GM23338 (cell line): ENCODE data around the gene GTPBP1.

Experiments
- CREB1 ChIP-seq: fragments of 250-450 bp; sonication (Bioruptor Pico); IDR thresholded peaks from 2 replicates; pipeline ENCODE4 v1.5.0; 2020; ENCODE audit warnings: low read depth, mild to moderate bottlenecking, moderate library complexity
- CTCF ChIP-seq, 2 experiments: fragments of 200-600 bp in 1 of 2; sonication (generic) in 1 of 2; conservative IDR thresholded peaks; 2 replicates each; pipeline versions ENCODE4 v1.5.1 to v1.6.1; 2016 to 2017; ENCODE audit warnings: antibody characterized with exemption in 2 of 2, low read depth in 2 of 2, mild to moderate bottlenecking in 2 of 2, moderate library complexity in 1 of 2
- EZH2 ChIP-seq: fragments of 200-600 bp; sonication (generic); IDR thresholded peaks from one replicate; pipeline ENCODE4 v1.8.0; 2017; ENCODE audit warnings: antibody characterized with exemption, mild to moderate bottlenecking, low read depth; ENCODE audit not compliant: unreplicated experiment
- EZH2phosphoT487 ChIP-seq: fragments of 200-600 bp; sonication (generic); IDR thresholded peaks from one replicate; pipeline ENCODE4 v1.8.1; 2018; ENCODE audit warnings: antibody characterized with exemption; ENCODE audit not compliant: unreplicated experiment
- JUNB ChIP-seq: IDR thresholded peaks from one replicate; pipeline ENCODE4 v1.6.1; 2016; ENCODE audit warnings: antibody characterized with exemption; ENCODE audit not compliant: unreplicated experiment
- NANOG ChIP-seq: IDR thresholded peaks from 2 replicates; pipeline ENCODE4 v1.6.1; 2016; ENCODE audit warnings: antibody characterized with exemption, borderline replicate concordance
- POLR2AphosphoS5 ChIP-seq: IDR thresholded peaks from 2 replicates; pipeline ENCODE4 v1.6.1; 2016; ENCODE audit warnings: antibody characterized with exemption, low read depth
- ZNF114 ChIP-seq: fragments of 250-450 bp; sonication (Bioruptor Pico); IDR thresholded peaks from 2 replicates; pipeline ENCODE4 v1.5.0; 2020; ENCODE audit warnings: mild to moderate bottlenecking, moderate library complexity
- ZNF331 ChIP-seq: fragments of 250-450 bp; sonication (Bioruptor Pico); IDR thresholded peaks from 2 replicates; pipeline ENCODE4 v1.5.0; 2020; ENCODE audit warnings: low read depth, mild to moderate bottlenecking, moderate library complexity
- TF ChIP-seq, protein P1 (sequence below): IDR thresholded peaks from one replicate; pipeline ENCODE4 v1.6.1; 2018; ENCODE audit warnings: antibody characterized with exemption; ENCODE audit not compliant: unreplicated experiment

DNA sequence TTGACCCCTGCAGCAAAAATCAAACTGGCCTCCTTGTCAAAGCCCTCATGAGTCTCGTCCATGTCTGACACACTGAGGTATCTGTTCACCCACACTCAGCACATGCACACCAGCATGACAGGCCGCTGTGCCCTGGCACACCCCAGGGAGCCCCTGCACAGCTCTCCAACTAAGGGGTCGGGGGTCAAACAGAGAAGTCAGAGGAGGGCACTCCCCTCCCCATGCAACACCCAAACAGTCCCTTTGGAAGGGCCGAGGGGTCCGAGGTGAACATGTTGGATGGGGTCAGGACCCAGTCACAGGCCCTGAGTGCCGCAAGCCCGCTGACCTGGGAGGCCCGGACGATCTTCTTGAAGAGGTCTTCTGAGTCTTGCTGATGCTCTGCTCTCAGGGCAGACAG is 35.4 kb downstream of the GTPBP1 start:
- TF ChIP-seq CTCF (conservative IDR thresholded peaks at IDR 0.05; ENCODE audit: low read depth in 2 of 2) (no peak), POLR2AphosphoS5 (no peak), EZH2 (no peak), JUNB (no peak), EZH2phosphoT487 (no peak), CREB1 (CRISPR knock-in tag) (no peak), ZNF114 (no peak), NANOG (no peak), ZNF331 (CRISPR knock-in tag) (no peak)
- TF ChIP-seq, protein P1, sequence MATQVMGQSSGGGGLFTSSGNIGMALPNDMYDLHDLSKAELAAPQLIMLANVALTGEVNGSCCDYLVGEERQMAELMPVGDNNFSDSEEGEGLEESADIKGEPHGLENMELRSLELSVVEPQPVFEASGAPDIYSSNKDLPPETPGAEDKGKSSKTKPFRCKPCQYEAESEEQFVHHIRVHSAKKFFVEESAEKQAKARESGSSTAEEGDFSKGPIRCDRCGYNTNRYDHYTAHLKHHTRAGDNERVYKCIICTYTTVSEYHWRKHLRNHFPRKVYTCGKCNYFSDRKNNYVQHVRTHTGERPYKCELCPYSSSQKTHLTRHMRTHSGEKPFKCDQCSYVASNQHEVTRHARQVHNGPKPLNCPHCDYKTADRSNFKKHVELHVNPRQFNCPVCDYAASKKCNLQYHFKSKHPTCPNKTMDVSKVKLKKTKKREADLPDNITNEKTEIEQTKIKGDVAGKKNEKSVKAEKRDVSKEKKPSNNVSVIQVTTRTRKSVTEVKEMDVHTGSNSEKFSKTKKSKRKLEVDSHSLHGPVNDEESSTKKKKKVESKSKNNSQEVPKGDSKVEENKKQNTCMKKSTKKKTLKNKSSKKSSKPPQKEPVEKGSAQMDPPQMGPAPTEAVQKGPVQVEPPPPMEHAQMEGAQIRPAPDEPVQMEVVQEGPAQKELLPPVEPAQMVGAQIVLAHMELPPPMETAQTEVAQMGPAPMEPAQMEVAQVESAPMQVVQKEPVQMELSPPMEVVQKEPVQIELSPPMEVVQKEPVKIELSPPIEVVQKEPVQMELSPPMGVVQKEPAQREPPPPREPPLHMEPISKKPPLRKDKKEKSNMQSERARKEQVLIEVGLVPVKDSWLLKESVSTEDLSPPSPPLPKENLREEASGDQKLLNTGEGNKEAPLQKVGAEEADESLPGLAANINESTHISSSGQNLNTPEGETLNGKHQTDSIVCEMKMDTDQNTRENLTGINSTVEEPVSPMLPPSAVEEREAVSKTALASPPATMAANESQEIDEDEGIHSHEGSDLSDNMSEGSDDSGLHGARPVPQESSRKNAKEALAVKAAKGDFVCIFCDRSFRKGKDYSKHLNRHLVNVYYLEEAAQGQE, result no peak
